ENCODE measurements around the gene HOXB5. TPM values are rescaled to one million over a fixed set of nuclear protein-coding genes. Genes with fewer than 3 reads are reported as not detected.
A peak's percentile ranks its signal among the peaks of the same experiment; 100 is the strongest.

HOXB5 gene
- total and polyA plus RNA-seq, 10 of the 15 experiments (the other 5 are each of a cell fraction or from before 2014, with no cell fraction given): not detected

- TF ChIP-seq CTCF (IDR thresholded peaks at IDR 0.05 in 2 of 3, conservative IDR thresholded peaks at IDR 0.05 in 1 of 3; ENCODE audit: control insufficient read depth in 2 of 3, extremely low read depth in 1 of 3, insufficient read depth in 1 of 3, low read depth in 3 of 3, low read length in 3 of 3) (peak in 2 of 3 experiments; percentile 18 to 42; a peak in 3 of 6 replicates), IRF4 (IDR thresholded peaks at IDR 0.05; ENCODE audit: low read depth, low read length) (no peak), STAT1 (conservative IDR thresholded peaks at IDR 0.05) (no peak), TBL1XR1 (IDR thresholded peaks at IDR 0.05; ENCODE audit: low read depth, low read length) (no peak), CEBPZ (IDR thresholded peaks at IDR 0.05; ENCODE audit: low read depth, low read length) (no peak), RB1 (IDR thresholded peaks at IDR 0.05; ENCODE audit: borderline replicate concordance) (0 out of 2 replicates have a peak, but pooled peaks have one; percentile 29), IKZF2 (IDR thresholded peaks at IDR 0.05) (peak in 1 of 2 experiments; percentile 12; a peak in 1 of 4 replicates), SMARCA5 (IDR thresholded peaks at IDR 0.05) (peak; percentile 69; the same call in 1 of the 2 replicates), GATAD2B (conservative IDR thresholded peaks at IDR 0.05; ENCODE audit: low read depth) (peak; percentile 74; the same call in 1 of the 2 replicates), SIN3A (IDR thresholded peaks at IDR 0.05; ENCODE audit: low read depth, low read length) (peak; percentile 53; the same call in 1 of the 2 replicates), PML (IDR thresholded peaks at IDR 0.05; ENCODE audit: low read length) (0 out of 2 replicates have a peak, but pooled peaks have one; percentile 56), BHLHE40 (IDR thresholded peaks at IDR 0.05; ENCODE audit: borderline replicate concordance in 1 of 2, low read depth in 2 of 2, low read length in 1 of 2) (peak in 1 of 2 experiments; percentile 49; a peak in 1 of 4 replicates), NR2F1 (conservative IDR thresholded peaks at IDR 0.05) (peak; percentile 66), YBX1 (IDR thresholded peaks at IDR 0.05) (no peak), NRF1 (conservative IDR thresholded peaks at IDR 0.05; ENCODE audit: low read depth, low read length) (0 out of 2 replicates have a peak, but pooled peaks have one; percentile 28), POU2F2 (IDR thresholded peaks at IDR 0.05; ENCODE audit: borderline replicate concordance, low read depth, low read length) (0 out of 3 replicates have a peak, but pooled peaks have one; percentile 32), HDGF (IDR thresholded peaks at IDR 0.05) (peak; percentile 23)
- TF ChIP-seq, protein P1, sequence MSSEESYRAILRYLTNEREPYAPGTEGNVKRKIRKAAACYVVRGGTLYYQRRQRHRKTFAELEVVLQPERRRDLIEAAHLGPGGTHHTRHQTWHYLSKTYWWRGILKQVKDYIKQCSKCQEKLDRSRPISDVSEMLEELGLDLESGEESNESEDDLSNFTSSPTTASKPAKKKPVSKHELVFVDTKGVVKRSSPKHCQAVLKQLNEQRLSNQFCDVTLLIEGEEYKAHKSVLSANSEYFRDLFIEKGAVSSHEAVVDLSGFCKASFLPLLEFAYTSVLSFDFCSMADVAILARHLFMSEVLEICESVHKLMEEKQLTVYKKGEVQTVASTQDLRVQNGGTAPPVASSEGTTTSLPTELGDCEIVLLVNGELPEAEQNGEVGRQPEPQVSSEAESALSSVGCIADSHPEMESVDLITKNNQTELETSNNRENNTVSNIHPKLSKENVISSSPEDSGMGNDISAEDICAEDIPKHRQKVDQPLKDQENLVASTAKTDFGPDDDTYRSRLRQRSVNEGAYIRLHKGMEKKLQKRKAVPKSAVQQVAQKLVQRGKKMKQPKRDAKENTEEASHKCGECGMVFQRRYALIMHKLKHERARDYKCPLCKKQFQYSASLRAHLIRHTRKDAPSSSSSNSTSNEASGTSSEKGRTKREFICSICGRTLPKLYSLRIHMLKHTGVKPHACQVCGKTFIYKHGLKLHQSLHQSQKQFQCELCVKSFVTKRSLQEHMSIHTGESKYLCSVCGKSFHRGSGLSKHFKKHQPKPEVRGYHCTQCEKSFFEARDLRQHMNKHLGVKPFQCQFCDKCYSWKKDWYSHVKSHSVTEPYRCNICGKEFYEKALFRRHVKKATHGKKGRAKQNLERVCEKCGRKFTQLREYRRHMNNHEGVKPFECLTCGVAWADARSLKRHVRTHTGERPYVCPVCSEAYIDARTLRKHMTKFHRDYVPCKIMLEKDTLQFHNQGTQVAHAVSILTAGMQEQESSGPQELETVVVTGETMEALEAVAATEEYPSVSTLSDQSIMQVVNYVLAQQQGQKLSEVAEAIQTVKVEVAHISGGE (CRISPR knock-in tag; IDR thresholded peaks at IDR 0.05): no peak
Measured at GRCh38 chr17:48543107-48543853, 50.3 kb downstream of the HOXB5 start (continued).

Data from GM12878 (cell line).